ENCODE measurements around the gene NPS.

DNA sequence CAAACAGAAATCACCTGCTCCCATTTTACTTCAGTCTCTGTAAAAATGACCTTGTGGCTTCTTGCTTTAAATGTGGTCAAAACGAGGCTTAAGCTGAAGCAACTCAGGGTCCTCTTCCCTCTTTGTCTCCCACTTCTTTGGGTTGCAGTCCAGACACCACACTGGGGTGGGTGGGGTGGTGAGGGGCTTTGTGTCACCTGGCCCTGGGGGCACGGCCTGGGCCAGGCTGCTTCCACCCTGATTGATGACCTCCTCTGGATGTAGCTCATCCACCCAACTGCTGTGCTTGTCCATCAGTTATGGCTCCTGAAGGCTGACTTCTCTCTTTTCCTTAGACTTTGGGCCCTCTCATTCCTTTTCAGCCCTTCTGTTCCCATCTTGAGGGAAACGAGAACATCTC lies 26.8 kb upstream of the NPS start:
- TF ChIP-seq, protein P1, sequence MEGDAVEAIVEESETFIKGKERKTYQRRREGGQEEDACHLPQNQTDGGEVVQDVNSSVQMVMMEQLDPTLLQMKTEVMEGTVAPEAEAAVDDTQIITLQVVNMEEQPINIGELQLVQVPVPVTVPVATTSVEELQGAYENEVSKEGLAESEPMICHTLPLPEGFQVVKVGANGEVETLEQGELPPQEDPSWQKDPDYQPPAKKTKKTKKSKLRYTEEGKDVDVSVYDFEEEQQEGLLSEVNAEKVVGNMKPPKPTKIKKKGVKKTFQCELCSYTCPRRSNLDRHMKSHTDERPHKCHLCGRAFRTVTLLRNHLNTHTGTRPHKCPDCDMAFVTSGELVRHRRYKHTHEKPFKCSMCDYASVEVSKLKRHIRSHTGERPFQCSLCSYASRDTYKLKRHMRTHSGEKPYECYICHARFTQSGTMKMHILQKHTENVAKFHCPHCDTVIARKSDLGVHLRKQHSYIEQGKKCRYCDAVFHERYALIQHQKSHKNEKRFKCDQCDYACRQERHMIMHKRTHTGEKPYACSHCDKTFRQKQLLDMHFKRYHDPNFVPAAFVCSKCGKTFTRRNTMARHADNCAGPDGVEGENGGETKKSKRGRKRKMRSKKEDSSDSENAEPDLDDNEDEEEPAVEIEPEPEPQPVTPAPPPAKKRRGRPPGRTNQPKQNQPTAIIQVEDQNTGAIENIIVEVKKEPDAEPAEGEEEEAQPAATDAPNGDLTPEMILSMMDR (IDR thresholded peaks at IDR 0.05; ENCODE audit: low read depth, low read length) = no peak
- TF ChIP-seq POLR2A (IDR thresholded peaks at IDR 0.05; ENCODE audit: extremely low read depth, insufficient read length) (no peak), MYC (IDR thresholded peaks at IDR 0.05; ENCODE audit: low read depth, low read length) (no peak)
